NCI-H526 treated with DMSO at 0.1 percent for 48 hours (cell line): ENCODE data around the gene REX1BD.
A peak's percentile ranks its signal among the peaks of the same experiment; 100 is the strongest.
"Not testable (repeated sequence)": the region's sequence is repeated elsewhere in the genome, so short reads cannot be mapped to it uniquely, and the experiment has no call there.

ENCODE experiments used
- DNase-seq: peaks from one replicate; lab custom pipeline; 2025; lab: John Stamatoyannopoulos, UW

REX1BD gene

DNA sequence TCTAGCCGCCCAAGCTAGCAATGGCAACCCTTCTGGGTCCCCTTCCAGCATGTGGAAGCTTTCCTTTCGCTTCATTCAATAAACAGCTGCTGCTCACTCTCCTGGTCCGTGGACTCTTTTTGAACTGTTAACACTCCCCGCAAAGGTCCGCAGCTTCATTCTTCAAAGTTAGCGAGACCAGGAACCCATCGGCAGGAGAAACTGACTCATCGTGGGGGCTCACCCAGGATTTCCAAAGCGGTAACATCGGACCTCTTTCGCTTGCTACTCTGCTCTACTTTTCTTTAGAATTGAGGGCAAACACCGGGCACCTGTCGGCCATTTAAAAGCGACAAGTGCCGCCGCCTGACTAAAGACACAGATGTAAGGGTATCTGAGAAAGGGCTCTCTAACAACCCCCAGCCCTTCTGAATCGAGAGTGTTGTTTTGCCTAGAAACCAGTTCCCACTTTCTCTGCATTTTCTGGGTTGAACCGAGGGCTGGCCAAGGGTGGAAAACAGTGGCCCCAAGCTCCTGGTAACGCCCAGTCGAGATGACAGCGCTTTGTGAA is 11.2 kb upstream of the REX1BD start:
- DNase-seq, result no peak

DNA sequence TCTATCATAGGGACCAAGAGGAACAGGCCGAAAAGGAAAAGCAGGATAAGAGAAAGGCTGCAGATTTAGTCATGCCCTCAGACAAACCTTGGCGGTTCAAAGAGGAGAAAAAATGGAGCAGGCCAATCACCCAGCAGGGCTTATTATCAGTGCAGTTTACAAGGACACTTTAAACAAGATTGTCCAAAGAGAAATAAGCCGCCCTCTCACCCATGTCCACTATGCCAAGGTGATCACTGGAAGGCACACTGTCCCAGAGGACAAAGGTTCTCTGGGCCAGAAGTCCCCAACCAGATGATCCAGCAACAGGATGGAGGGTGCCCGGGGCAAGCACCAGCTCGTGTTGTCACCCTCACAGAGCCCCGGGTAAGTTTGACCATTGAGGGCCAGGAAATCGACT is 8.3 kb upstream of the REX1BD start:
- no peak for DNase-seq

DNA sequence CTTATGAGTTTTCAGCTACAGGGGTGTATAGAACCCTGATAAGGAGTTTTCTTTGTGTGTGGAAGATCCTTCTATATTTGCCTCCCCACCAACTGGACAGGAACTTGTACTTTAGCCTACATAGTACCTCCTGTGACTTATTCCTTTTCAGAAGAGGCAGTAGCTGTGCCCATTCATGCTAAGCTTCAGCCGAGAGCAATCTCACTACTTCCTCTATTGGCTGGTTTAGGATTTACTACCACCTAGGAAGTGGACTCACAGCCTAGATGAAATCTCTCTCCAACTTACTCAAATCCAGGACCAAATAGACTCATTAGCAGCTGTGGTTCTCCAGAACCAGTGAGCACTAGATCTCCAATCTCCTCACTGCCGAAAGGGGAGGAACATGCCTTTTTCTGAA is 2.3 kb upstream of the REX1BD start:
- no peak for DNase-seq

DNA sequence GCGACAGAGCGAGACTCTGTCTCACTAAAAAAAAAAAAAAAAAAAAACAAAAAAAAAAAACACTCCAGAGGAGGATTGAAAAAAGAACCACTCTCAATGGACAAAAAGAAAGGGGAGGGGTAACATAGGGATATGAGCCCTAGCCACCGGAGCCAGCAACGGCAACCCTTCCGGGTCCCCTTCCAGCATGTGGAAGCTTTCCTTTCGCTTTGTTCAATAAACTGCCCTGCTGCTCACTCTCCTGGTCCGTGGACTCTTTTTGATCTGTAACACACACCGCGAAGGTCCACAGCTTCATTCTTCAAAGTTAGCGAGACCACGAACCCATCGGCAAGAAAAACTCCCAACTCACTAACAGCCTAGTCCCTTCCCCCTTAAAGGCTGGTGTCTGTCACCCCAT is 1.0 kb upstream of the REX1BD start:
- no peak for DNase-seq

DNA sequence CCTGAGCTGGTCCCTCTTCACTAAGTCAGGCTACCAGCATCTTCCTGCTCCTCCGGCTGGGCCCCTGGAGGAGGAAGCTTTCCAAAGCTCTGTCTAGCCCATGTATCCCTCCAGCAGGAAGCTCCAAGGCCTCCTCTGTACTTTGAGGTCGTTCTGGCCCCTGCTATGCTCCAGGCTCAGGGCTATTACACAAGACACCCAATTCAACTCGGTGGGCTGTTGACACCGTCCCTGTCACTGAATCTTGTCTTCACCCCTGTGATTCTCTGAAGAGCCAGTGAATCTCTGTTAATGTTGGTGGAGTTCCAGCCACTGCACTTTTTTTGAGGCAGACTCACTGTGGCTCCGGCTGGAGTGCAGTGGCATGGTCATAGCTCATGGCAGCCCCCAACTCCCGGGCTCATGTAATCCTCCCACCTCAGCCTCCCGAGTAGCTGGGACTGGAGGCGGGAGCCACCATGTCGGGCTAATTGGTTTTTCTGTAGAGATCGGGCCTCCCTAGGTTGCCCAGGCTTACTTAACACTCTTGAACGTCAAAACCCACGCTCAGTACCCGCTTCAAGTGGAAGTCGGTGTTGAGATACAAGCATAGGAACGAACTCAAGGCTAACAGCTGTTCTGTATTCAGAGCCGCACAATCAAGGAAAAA is 512 bp upstream of the REX1BD start:
- DNase-seq, result no peak

DNA sequence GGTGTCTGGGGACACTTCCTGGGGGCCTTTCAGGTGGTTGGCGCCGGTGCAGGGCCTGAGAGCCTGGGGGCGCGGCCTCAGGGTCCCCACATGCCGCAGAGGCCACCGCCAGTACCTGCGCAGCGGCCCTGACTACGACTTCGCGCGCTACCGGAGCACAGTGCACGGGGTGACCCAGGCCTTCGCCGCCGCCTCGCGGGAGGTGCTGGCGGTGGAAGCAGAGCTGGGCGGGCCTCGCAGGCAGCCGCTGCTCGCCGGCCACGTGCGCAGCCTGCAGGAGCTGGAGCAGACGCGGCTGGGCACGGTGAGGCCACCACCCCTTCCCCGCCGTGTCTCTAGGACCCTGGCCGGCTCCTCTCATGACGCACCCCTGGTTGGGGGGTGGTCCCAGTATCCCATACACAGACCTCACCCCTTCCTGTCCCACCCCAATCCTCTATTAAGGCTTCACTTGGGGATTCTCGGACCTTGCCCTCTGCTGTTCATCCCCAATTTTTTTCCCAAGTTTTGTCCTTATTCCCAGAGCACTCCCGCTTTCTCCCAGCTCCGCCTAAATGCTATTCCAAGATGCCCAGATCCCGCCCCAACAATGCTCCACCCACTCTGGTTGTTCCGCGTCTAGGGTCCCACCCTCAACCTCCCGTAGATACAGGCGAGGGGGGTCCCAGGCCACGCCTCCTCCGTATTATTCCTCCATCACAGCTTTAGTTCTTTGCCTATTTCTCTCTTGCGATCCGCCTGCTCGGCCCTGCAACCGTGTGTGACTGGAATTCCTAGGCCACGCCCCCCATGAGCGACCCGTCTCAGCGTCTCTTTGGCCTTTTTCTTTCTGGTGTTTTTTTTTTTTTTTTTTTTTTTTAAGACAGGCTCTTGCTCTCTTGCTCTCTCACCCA is 1.0 kb downstream of the REX1BD start:
- peak; percentile 39 for DNase-seq

DNA sequence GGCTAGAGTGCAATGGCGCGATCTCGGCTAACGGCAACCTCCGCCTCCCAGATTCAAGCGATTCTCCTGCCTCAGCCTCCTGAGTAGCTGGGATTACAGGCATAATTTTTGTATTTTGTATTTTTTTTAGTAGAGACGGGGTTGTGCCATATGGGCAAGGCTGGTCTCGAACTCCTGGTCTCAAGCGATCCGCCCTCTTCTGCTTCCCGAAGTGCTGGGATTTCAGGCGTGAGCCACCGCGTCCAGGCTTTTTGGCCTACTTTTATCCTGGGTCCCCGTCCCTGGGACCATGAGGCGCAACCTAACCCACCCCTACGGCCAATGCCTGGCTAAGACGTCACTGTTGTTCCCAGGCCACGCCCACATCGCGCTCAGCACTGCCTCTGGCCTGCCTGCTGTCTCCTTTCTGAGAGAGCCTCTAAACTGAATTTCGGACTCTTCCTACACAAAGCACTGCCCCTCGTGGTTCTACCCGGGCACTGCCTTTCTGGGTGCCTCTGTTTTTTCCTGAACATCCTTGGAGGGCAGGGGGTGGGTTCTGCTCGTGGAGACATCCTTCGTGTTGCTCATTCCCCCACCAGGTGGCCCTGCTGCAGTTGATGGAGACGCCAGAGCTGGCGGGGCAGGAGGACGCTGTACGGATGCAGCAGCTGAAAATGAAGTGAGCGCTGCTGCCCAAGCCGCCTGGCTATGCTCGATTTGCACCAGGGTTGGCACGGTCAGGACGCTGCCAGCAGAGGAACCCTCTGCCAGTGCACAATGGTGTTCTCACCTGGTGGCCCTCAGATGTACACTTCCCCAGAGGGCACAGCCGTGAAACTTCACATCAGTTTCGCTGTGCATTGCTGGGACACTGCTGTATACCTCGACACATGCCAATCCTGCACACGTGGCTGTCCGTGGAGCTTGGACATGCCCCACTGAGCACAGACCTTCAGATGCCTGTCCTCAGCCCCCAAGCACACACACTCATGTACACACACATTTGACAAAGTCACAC is 2.0 kb downstream of the REX1BD start:
- peak; percentile 76 for DNase-seq

DNA sequence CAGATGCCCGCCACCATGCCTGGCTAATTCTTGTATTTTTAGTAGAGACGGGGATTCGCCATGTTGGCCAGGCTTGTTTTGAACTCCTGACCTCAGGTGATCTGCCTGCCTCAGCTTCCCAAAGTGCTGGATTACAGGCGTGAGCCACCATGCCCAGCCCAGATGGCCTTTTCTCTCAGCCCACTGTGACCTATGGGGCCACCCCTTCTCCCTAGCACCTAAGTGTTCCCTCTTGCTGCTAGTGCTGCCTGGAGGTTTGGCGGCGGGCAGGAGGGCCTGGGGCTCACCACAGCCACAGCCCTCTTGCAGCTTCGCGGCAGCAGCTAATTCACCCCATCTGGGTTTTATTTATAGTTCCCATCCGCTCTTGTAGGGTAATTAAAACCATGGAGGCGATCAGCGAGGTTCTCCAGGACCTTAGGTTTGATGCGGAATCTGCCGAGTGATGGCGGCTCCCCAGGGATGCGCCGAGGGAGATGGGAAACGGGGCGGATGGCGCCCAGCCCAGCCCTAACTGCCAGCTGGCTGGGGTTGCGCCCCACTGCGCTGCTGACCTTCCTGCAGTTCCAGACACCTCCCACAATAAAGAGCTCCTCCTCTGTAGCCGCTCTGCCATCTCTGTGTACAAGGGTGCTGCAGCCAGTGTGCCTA is 3.3 kb downstream of the REX1BD start:
- DNase-seq, result no peak

DNA sequence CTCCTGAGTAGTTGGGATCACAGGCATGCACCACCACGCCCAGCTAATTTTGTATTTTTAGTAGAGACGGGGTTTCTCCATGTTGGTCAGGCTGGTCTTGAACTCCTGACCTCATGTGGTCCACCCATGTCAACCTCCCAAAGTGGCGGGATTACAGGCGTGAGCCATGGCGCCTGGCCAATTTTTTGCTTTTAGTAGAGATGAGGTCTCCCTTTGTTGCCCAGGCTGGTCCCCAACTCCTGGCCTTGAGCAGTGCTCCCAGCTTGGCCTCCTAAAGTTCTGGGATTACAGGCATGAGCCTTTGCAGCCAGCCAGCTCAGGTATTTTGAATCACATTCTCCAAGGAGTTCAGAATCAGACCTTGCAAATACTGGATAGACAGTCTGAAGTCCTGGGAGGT is 4.1 kb downstream of the REX1BD start:
- not testable (repeated sequence) for DNase-seq

DNA sequence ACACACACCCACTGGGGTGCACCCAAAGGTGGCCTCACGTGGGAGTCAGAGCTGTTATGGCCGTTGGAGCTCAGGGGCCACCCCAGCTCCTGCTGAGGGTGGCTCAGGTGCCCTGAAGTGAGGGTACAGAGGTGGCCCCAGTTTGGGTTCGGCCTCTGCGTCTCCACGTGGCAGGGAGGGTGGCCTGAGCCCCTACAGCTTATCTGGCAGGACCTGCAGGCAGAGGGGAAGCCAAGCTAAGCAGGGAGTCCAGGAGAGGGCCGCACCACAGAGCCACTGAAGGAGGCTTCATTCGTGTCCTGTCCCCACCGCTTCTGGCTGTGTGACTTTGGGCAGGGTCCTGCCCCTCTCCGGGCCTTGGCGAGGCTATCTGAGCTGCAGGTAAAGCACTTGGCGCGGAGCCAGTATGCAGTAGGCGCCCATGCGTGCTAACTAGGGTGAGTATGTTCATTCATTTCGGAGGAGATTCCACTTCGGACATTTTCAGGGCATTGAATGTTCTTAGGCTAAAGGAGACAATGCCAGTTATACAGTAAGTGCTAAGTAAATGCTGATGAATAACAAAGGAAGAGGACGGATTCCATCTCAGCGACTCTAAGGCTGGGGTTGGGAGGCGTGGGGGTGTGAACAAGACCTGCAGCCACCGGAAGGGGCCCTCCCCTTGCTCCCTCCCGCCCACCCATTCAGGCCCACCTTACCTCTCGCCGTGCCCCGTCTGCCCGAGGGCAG is 4.9 kb downstream of the REX1BD start:
- DNase-seq, result no peak

DNA sequence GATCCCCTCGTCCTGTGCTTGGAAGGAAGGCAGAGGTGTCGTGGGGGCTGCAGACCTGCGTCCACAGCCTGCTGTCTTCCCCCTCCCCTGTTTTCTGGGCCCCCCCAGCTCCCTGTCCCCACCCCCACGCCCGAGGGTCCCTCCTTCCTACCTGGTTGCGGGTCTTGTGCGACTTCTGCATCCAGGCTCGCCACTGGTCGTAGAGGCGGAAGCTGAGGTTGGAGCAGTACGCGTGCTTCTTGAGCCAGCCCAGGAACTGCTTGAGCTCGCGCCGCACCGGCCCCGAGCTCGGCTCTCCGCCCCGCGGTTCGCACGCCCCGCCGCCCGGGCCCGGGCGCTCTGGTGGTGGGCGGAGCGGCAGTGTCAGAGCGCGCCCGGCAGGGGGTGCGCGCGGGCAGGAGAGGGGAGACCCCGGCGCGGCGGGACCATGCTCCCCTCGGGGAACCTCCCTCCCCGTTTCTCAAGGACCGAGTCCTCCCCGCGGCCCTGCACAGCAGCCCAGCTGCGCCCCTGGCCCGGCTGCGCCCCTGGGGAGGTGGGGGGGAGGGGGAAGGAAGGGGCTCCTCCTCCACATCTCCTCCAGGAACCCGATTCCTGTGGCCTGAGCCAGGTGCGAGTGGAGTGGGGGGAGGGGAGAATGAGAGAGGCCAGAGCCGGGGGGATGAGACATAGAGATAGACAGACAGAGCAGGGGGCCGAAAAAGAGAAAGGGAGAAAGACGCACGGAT is 5.7 kb downstream of the REX1BD start:
- DNase-seq, result peak; percentile 19

DNA sequence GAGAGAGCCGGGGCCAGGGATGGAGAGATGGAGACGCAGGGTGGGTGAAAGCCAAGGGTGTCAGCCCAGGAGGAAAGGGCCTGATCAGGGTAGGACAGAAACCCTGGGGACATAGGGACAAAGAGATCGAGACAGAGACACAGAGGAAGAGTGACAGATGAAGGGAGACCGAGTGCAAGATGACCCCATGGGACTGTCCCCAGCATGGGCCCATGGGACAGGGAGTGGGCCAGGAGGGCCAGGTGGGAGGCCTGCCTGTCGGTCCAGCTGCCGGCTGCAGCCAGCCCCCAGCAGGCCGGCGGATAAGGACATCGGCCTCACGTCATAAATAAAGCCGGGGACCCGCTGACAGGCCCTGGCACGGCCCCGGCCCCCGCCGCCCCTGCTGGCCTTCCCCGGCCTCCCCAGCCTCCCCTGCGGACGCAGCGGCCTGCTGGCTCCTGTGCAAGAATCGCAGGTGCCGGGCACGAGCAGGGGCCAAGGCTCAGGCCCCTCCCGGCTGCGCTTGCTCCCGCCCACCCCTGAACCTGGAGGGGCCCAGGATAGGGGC is 6.3 kb downstream of the REX1BD start:
- no peak for DNase-seq

DNA sequence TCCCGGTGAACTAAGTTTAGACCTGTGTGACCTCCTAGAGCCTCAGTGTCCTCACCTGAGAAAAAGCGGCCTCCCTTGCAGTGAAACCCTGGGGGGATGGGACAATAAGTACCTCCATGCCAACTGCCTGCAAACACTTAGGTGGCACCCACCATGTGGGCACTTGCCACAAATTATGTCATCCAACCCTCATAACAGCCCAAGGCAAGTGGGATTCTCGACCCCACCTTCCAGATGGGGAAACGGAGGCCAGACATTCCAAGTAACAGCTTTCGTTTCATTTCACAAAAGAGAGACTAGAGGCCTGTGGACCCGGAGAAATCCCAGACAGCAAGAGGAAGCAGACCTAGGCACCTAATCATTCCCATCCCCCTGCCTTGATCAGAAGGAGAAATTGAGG is 6.9 kb downstream of the REX1BD start:
- DNase-seq, result no peak

DNA sequence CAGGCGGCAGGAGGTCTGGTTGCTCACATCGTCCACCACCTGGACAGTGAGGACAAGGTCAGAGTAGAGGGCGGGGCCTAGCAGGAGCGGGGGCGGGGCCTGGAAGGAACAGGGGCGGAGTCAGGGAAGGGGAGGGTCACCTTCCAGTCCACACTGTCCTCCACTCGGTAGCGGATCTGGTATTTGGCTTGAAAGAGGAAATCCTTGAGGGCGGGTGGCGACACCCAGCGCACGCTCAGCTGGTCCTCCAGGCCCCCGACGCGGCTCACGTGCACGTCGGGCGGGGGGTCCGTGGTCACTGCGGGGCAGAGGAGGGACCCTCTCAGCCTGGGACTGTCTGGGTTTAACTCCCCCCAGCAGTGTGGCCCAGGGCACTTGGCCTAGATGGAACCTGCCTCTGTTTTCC is 8.2 kb downstream of the REX1BD start:
- no peak for DNase-seq

DNA sequence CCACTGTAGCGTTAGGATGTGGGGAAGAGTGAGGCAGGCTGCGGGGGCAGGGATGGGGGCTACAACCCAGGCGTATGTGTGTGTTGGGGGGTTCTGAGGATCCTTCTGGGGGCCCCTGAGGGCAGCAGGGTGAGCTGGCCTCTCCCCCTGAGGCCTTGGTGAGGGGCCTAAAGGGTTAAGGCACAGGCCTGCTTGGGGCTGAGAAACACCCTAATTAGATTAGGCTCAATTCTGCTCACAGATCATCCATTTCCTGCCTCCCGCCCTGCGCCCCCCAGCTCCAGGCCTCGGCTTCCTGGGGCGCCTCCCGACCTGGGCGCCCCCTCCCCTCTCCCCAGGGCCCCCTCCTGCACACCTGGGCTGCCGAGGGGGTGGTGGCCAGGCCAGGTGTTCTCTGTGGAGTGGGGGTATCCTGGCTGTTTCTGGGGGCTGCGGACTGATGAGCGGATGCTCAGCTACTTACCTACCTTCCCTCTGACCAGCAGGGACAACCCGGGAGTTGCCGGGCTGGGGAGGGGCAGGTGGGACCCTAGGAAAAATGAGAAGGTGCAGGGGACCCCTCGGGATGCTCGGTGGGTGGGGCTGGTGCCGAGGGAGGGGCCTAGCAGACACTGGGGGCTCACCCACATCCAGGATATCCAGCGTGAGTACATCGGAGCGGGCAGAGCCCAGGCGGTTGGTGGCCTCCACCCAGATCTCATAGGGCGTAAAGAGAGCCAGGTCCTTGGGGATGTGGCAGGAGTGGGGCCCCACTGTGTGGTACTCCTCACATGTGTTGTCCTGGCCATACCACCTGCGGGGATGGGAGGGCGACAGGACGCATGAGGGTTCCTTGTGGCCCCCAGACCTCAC is 9.4 kb downstream of the REX1BD start:
- no peak for DNase-seq

DNA sequence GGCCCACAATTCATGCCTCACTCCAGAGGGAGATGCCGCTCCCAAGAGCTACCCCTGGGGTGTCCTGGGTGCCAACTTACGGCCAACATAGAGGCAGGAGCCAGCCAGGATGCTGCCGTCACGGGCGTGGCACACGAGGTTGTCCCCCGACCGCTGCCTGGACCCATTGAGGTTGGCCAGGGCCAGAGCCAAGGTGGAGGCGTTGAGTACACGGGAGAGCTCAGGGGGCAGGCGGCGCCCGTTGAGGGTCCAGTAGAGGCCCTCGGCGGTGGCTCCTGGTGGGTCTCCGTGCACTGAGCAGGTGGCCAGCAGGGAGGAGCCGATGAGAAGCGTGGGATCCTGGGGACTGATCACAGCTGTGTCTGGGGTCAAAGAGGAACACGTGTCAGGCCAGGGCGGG is 10.9 kb downstream of the REX1BD start:
- no peak for DNase-seq

DNA sequence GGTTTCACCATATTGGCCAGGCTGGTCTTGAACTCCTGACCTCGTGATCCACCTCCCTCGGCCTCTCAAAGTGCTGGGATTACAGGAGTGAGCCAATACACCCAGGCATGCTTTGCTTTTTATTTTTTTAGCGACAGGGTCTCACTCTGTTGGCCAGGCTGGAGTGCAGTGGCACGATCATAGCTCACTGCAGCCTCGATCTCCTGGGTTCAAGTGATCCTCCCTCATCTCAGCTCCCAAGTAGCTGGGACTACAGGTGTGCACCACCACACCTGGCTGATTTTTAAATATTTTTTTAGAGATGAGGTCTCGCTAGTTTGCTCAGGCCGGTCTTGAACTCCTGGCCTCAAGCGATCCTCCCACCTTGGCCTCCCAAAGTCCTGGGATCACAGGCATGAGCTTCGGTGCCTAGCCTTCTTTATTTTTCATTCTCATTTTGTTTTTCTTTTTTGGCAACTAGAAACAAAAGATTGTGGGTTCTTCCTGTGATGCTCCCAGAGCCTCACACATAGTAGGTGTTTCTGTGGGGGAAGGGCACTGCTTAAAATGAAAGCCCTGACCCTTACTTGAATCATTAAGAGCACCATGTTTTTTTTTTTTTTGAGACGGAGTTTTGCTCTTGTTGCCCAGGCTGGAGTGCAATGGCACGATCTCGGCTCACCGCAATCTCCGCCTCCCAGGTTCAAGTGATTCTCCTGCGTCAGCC is 12.2 kb downstream of the REX1BD start:
- DNase-seq, result not testable (repeated sequence)

DNA sequence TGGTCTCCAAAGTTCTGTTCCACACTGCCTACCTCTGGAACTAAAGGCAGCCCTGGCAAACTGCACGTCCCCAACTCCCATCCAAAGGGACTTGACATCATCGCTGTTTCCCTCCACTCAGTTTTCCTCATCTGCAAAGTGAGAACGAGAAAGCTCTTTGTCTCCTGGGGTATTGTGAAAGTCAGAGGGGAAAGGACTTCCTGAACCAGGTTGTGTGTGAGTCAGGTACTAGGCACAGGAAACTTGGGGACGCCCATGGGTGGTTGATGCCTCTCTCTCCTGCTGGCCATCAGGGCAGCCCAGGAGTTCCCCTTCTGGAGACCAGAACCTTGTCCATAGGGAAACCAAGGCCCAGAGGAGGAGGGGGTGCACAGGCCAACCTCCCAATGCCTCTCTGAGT is 13.3 kb downstream of the REX1BD start:
- no peak for DNase-seq
